HFFc6 (cell line): Measurements from ENCODE around the gene CD244. TPM values are rescaled to one million over a fixed set of nuclear protein-coding genes. Genes with fewer than 3 reads are reported as not detected.

Source experiments
- DNase-seq: peaks from one replicate; pipeline ENCODE4 v3.0.0-alpha.2; 2018
- H3K27ac Mint-ChIP-seq: 2 replicates; pipeline ENCODE4 v1.8.0; 2020; ENCODE audit warnings: mild to moderate bottlenecking, mixed read lengths
- H3K27me3 Mint-ChIP-seq: 2 replicates; pipeline ENCODE4 v1.8.0; 2021; ENCODE audit warnings: mild to moderate bottlenecking, moderate library complexity, mixed read lengths; ENCODE audit not compliant: insufficient read depth
- H3K36me3 Mint-ChIP-seq: 2 replicates; pipeline ENCODE4 v1.8.0; 2021; ENCODE audit warnings: low read depth, mixed read lengths
- H3K4me1 Mint-ChIP-seq: 2 replicates; pipeline ENCODE4 v1.8.0; 2020; ENCODE audit warnings: low read depth, mixed read lengths
- H3K4me3 Mint-ChIP-seq: 2 replicates; pipeline ENCODE4 v1.8.0; 2020; ENCODE audit warnings: mild to moderate bottlenecking, moderate library complexity, mixed read lengths
- H3K9me3 Mint-ChIP-seq: 2 replicates; pipeline ENCODE4 v1.8.0; 2020; ENCODE audit warnings: mild to moderate bottlenecking, mixed read lengths
- CTCF ChIP-seq: fragments of 200-600 bp; sonication (generic); IDR thresholded peaks from 2 replicates; pipeline ENCODE4 v1.5.0; 2021; ENCODE audit warnings: antibody characterized with exemption, mild to moderate bottlenecking
- total RNA-seq, 6 experiments: library from RNA; stranded (reverse); fragmentation: NEBNext Ultra II Directional; extraction: Animal tissue kit (Norgen Biotek cat#: 25700); gene quantifications; 2 replicates in 1 of 6; 3 replicates in 5 of 6; pipeline ENCODE4 v1.2.3, GENCODE V29; 2021

The CD244 gene
- total RNA-seq, 6 experiments from 2014 or later = not detected

GRCh38 chr1:160781914-160782689 is 80.6 kb downstream of the CD244 start:
- no peak for TF ChIP-seq CTCF
- no peak for DNase-seq
- Mint-ChIP-seq H3K9me3 (no peaks in the 10 kb centered on the region), H3K36me3 (no peaks in the 10 kb centered on the region), H3K27ac (no peak overlapping the region), H3K4me1 (no peaks in the 10 kb centered on the region), H3K4me3 (no peak overlapping the region), H3K27me3 (peaks cover 14% of the 10 kb centered on the region)

DNA sequence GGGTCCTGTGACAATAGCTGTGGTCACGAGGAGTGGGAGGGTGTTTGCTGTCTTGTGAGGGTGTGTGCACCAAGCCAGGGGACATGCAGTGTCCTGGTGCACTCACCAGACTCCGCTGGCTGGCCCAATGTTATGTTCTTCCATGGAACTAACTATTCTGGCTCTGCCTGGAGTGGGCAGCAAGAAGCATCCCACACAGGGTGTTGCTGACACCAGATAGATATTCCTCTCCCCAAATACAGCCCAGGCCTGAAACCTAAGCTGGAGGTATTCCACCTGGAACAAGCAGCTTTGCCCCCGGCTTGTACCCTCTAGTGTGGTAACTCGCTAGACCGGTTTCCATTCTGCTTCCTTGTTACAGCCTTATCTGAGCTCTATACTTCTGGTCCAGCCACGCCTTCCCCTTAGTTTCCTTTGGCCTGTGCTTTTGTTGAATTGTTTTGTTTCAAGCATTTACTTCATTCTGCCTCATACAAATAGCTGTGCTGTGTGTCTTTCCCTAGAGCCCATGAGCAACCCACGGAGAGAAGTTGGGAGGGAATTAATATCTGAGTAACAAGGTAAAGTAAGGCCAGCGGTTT is 81.4 kb downstream of the CD244 start:
- Mint-ChIP-seq H3K36me3 (no peaks in the 10 kb centered on the region), H3K4me1 (no peaks in the 10 kb centered on the region), H3K27ac (no peak overlapping the region), H3K4me3 (no peak overlapping the region), H3K9me3 (no peaks in the 10 kb centered on the region), H3K27me3 (peaks cover 14% of the 10 kb centered on the region)
- no peak for TF ChIP-seq CTCF
- DNase-seq = no peak

DNA sequence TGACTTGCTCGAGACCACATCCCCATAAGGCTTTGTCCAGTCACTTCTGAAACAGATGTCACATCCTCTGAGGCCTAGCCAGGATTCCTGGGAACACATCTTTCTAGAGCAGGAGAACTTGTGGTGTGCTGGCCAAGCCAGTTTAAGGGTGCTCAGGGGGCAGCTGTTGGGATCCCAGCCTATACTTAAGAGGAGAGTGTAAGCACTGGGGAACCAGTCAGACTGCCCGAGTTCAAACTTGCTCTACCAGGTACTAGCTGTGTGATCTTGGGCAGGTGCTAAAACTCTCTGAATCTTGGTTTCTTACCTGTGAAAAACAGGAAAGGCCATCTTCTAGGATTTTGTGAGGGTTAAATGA is 82.3 kb downstream of the CD244 start:
- Mint-ChIP-seq H3K36me3 (no peaks in the 10 kb centered on the region), H3K27me3 (peaks cover 14% of the 10 kb centered on the region), H3K4me3 (no peak overlapping the region), H3K27ac (no peak overlapping the region), H3K9me3 (no peaks in the 10 kb centered on the region), H3K4me1 (no peaks in the 10 kb centered on the region)
- TF ChIP-seq CTCF = 0 out of 2 replicates have a peak, but pooled peaks have one; percentile 4
- DNase-seq = no peak

Other genes starting within 250 kb of the CD244 start
- gene SLAMF1, start 215.8 kb downstream of the CD244 start, total RNA-seq = not detected
- not detected for gene CD48, start 151.1 kb downstream of the CD244 start, total RNA-seq
- gene SLAMF7, start 123.6 kb downstream of the CD244 start, total RNA-seq = not detected
- gene LY9, start 66.7 kb downstream of the CD244 start, total RNA-seq = not detected
- gene ITLN1, start 22.3 kb upstream of the CD244 start, total RNA-seq = not detected
- gene ITLN2, start 91.9 kb upstream of the CD244 start, total RNA-seq = not detected
- gene F11R, start 158.3 kb upstream of the CD244 start, total RNA-seq = under 1 TPM in 4 of 6 experiments, not detected in 2; 0.05 to 0.38 (median 0.14) TPM
- not detected for gene TSTD1, start 176.1 kb upstream of the CD244 start, total RNA-seq
- 10 to 100 TPM; 31.2 to 38.0 (median 33.4) TPM for gene USF1, start 183.1 kb upstream of the CD244 start, total RNA-seq
- gene ARHGAP30, start 207.0 kb upstream of the CD244 start, total RNA-seq = not detected
- gene NECTIN4, start 226.7 kb upstream of the CD244 start, total RNA-seq = under 1 TPM in 2 of 6 experiments, not detected in 4; 0.09 to 0.14 TPM
- 1 to 10 TPM; 1.3 to 2.7 (median 2.1) TPM for gene KLHDC9, start 235.5 kb upstream of the CD244 start, total RNA-seq